Natural killer cell (primary cell): ENCODE measurements around the gene BLID. TPM values are rescaled to one million over a fixed set of nuclear protein-coding genes. Genes with fewer than 3 reads are reported as not detected.

Experiments used
- ATAC-seq, 3 donors: fragments of 150-1000 bp in 2 of 3; fragments of 200-7000 bp in 1 of 3; cut with Tn5 transposase; 1 replicate in 1 of 3; 2 replicates in 2 of 3; pipeline ENCODE4 v1.10.0; 2021; ENCODE audit warnings: mild to moderate bottlenecking in 2 of 3, moderate library complexity in 2 of 3
- DNase-seq, 2 donors: peaks; one replicate each; pipeline versions ENCODE4 v3.0.0 to v3.0.0-alpha.2; 2013 to 2021; ENCODE audit warnings: mixed read lengths in 1 of 2
- H3K27ac ChIP-seq: one replicate; pipeline ENCODE4 v1.5.1; 2013; ENCODE audit warnings: mild to moderate bottlenecking, low read length
- H3K27me3 ChIP-seq: one replicate; pipeline ENCODE4 v1.6.1; 2013; ENCODE audit warnings: low read length; ENCODE audit not compliant: control insufficient read depth, insufficient read depth
- H3K36me3 ChIP-seq: one replicate; pipeline ENCODE4 v1.6.1; 2013; ENCODE audit warnings: low read length; ENCODE audit not compliant: control insufficient read depth, insufficient read depth
- H3K4me1 ChIP-seq: one replicate; pipeline ENCODE4 v1.6.1; 2013; ENCODE audit warnings: low read length; ENCODE audit not compliant: control insufficient read depth, insufficient read depth
- H3K4me3 ChIP-seq: one replicate; pipeline ENCODE4 v1.5.1; 2013; ENCODE audit warnings: low read length
- H3K9me3 ChIP-seq: one replicate; pipeline ENCODE4 v1.6.1; 2013; ENCODE audit warnings: low read length; ENCODE audit not compliant: control insufficient read depth, insufficient read depth
- H3K27ac Mint-ChIP-seq, 2 donors: one replicate each; pipeline ENCODE4 v1.8.0; 2022; ENCODE audit warnings: mild to moderate bottlenecking in 2 of 2, mixed read lengths in 2 of 2, moderate library complexity in 1 of 2
- H3K27me3 Mint-ChIP-seq, 2 donors: one replicate each; pipeline ENCODE4 v1.8.0; 2022; ENCODE audit warnings: low read depth in 2 of 2, mixed read lengths in 2 of 2
- H3K36me3 Mint-ChIP-seq: one replicate; pipeline ENCODE4 v1.8.0; 2022; ENCODE audit warnings: mixed read lengths
- H3K4me1 Mint-ChIP-seq, 2 donors: one replicate each; pipeline ENCODE4 v1.8.0; 2022; ENCODE audit warnings: mixed read lengths in 2 of 2
- H3K4me3 Mint-ChIP-seq: one replicate; pipeline ENCODE4 v1.8.0; 2022; ENCODE audit warnings: mild to moderate bottlenecking, moderate library complexity, mixed read lengths
- H3K9me3 Mint-ChIP-seq, 2 donors: one replicate each; pipeline ENCODE4 v1.8.0; 2022; ENCODE audit warnings: mixed read lengths in 2 of 2
- WGBS: methylation state at CpG from one replicate; pipeline ENCODE4 v1.1.7; 2013; ENCODE audit warnings: missing lambda C conversion rate; ENCODE audit not compliant: insufficient coverage; 5-methylcytosine and 5-hydroxymethylcytosine counted together
- intact Hi-C: fragments of 100-400 bp; cut with micrococcal nuclease; formaldehyde crosslinking; loops from one replicate; pipeline ENCODE4 v1.14.2; 2022
- total RNA-seq, 4 donors: library from RNA; stranded (reverse); fragments of 120-200 nt in 1 of 4; gene quantifications; one replicate each; pipeline versions ENCODE4 v1.2.3 to v1.2.4, GENCODE V29; 2013 to 2022
- TF ChIP-seq, protein P1 (sequence below): fragments of 200-600 bp; IDR thresholded peaks from one replicate; pipeline ENCODE4 v1.8.0; 2022; ENCODE audit warnings: antibody characterized with exemption

BLID gene
- total RNA-seq, 3 donors from 2014 or later (not counting 1 experiment from before 2014, with no cell fraction given) = not detected

DNA sequence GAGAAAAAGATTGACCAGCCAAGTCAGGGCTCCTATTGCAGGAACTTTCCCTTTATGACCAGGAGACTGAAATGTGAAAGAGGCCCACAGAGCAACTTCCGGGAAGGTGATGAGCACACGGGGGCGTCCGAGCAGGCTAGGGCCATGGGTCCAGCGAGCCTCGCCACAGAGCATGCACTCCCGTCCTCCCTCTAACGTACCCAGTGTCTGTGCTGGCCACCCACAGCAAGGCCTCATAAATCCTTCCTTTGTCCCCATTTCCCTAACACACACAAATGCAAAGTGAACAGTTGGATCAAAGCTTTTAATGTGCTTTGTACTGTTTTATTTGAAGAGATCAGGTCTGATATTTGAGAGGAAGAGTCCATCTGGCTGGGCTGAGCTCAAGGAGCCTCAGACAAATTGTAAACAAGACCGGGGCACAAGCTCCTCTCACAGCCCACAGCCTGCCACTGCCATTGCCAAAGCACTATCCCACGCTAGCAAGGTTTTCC, 44.3 kb downstream of the BLID start:
- intact Hi-C loops = no loop called here
- Histone ChIP-seq H3K27me3 (no peaks in the 10 kb centered on the region), H3K9me3 (no peaks in the 10 kb centered on the region), H3K4me3 (no peak overlapping the region), H3K27ac (no peak overlapping the region), H3K4me1 (no peaks in the 10 kb centered on the region), H3K36me3 (no peaks in the 10 kb centered on the region)
- DNase-seq (no peak), ATAC-seq (no peak)
- H3K27ac Mint-ChIP-seq = no peak overlapping the region
- H3K36me3 Mint-ChIP-seq = no peaks in the 10 kb centered on the region
- no peaks in the 10 kb centered on the region for H3K9me3 Mint-ChIP-seq
- WGBS = 89% methylated on average over 10 of the region's 10 CpGs
- no peaks in the 10 kb centered on the region for H3K4me1 Mint-ChIP-seq
- H3K27me3 Mint-ChIP-seq = peaks cover 9 to 28% of the 10 kb centered on the region in 2 donors
- TF ChIP-seq, protein P1, sequence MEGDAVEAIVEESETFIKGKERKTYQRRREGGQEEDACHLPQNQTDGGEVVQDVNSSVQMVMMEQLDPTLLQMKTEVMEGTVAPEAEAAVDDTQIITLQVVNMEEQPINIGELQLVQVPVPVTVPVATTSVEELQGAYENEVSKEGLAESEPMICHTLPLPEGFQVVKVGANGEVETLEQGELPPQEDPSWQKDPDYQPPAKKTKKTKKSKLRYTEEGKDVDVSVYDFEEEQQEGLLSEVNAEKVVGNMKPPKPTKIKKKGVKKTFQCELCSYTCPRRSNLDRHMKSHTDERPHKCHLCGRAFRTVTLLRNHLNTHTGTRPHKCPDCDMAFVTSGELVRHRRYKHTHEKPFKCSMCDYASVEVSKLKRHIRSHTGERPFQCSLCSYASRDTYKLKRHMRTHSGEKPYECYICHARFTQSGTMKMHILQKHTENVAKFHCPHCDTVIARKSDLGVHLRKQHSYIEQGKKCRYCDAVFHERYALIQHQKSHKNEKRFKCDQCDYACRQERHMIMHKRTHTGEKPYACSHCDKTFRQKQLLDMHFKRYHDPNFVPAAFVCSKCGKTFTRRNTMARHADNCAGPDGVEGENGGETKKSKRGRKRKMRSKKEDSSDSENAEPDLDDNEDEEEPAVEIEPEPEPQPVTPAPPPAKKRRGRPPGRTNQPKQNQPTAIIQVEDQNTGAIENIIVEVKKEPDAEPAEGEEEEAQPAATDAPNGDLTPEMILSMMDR = no peak
- no peak overlapping the region for H3K4me3 Mint-ChIP-seq

DNA sequence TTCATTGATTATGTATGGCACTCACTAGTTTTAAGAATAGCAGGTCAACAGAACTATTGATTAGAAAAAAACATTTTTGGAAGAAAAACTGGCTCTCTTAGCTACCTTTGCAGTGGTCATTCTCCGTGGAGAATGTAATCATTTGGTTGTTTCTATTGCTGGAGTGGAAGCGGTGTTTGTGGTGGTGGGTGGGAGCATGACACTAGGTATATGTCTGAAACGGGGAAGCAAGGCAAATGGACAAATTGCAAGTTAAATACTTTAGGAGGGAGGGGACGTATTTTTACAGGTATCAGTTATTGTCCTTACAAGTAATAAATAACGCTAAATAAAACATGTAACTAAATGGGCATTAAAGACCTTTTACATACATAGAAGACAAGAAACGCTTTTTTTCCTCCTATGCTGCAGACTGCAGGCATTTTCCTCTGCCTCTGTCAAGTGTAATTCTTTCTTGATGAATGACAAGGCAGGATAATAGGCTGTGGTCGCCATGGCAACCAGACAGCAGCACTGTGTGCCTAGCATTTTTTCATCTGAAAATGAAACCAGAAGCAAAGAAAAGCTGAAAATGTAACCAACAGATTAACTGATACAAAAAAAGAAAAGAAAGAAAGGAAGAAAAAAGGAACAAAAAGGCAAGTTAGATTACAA, 46.2 kb downstream of the BLID start:
- whole genome bisulfite sequencing = 38% methylated on average over 5 of the region's 7 CpGs
- Histone ChIP-seq H3K27ac (no peak overlapping the region), H3K27me3 (no peaks in the 10 kb centered on the region), H3K4me1 (no peaks in the 10 kb centered on the region), H3K4me3 (no peak overlapping the region), H3K9me3 (no peaks in the 10 kb centered on the region), H3K36me3 (no peaks in the 10 kb centered on the region)
- no peaks in the 10 kb centered on the region for H3K36me3 Mint-ChIP-seq
- H3K4me3 Mint-ChIP-seq = no peak overlapping the region
- H3K27me3 Mint-ChIP-seq = peaks cover 11 to 34% of the 10 kb centered on the region in 2 donors
- no peak overlapping the region for H3K27ac Mint-ChIP-seq
- intact Hi-C loops = no loop called here
- H3K9me3 Mint-ChIP-seq = no peaks in the 10 kb centered on the region
- no peak for ATAC-seq
- TF ChIP-seq, protein P1 = no peak
- no peaks in the 10 kb centered on the region for H3K4me1 Mint-ChIP-seq
- DNase-seq = no peak

DNA sequence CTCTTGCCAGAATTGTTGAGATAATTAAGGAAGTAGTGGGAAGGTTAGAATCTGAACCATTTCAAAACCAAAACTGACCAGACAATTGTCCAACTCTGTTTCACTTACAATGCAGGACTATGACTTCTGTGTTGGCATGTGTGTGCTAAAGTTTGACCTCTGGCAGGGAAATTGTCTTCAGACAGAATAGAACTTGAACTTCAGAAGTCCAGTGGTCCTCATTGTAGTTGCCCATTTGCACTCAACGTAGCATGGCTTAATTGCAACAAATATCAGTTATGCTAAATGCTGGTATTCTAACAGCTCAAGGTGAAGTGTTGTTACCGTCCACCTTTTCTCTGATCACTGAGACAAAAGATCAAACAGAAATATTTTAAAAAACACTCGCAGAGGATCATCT, 47.2 kb downstream of the BLID start:
- ATAC-seq = no peak
- Mint-ChIP-seq H3K27ac (no peak overlapping the region), H3K36me3 (no peaks in the 10 kb centered on the region), H3K9me3 (no peaks in the 10 kb centered on the region), H3K4me3 (no peak overlapping the region), H3K27me3 (peaks cover 11 to 34% of the 10 kb centered on the region in 2 donors), H3K4me1 (no peaks in the 10 kb centered on the region)
- no peak overlapping the region for H3K27ac ChIP-seq
- H3K9me3 ChIP-seq = no peaks in the 10 kb centered on the region
- 80% methylated on average over 3 of the region's 3 CpGs for WGBS
- TF ChIP-seq, protein P1 = no peak
- no peaks in the 10 kb centered on the region for H3K36me3 ChIP-seq
- H3K4me3 ChIP-seq = no peak overlapping the region
- intact Hi-C loops = no loop called here
- no peak for DNase-seq
- H3K4me1 ChIP-seq = no peaks in the 10 kb centered on the region
- H3K27me3 ChIP-seq = no peaks in the 10 kb centered on the region

DNA sequence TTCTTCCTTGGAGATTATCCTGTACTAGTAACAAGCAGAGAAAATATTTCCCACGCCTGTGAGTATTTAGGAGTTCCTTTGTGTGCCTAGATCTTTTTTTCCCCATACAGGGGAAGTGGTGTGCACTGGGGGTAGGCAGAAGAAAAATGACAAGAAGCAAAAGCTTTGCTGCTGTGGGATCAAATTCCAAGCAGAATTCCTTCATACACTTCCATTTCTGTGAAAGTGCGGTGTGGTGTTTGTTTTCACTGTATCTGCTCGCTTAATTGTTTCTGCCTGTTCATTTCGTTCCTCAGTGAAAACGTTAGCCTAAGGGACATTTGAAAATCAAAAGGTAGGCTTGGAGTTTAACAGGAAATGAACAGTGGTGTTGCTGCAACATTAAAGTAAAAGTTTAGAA, 47.9 kb downstream of the BLID start:
- Mint-ChIP-seq H3K4me3 (no peak overlapping the region), H3K9me3 (no peaks in the 10 kb centered on the region), H3K27ac (no peak overlapping the region), H3K36me3 (no peaks in the 10 kb centered on the region), H3K27me3 (peaks cover 13 to 38% of the 10 kb centered on the region in 2 donors), H3K4me1 (no peaks in the 10 kb centered on the region)
- Histone ChIP-seq H3K27me3 (no peaks in the 10 kb centered on the region), H3K27ac (no peak overlapping the region), H3K4me1 (no peaks in the 10 kb centered on the region), H3K9me3 (no peaks in the 10 kb centered on the region), H3K4me3 (no peak overlapping the region), H3K36me3 (no peaks in the 10 kb centered on the region)
- TF ChIP-seq, protein P1 = no peak
- intact Hi-C loops = no loop called here
- no peak for DNase-seq
- 37% methylated on average over 4 of the region's 5 CpGs for WGBS
- no peak for ATAC-seq
